ENCODE measurements around the gene FOXO3.

- TF ChIP-seq CTCF (IDR thresholded peaks at IDR 0.05) (no peak), POLR2A (IDR thresholded peaks at IDR 0.05) (no peak)
Measured at GRCh38 chr6:108610957-108611586, 50.4 kb downstream of the FOXO3 start.

All from heart left ventricle (tissue), 13 donors.